Keratinocyte (primary cell): ENCODE measurements around the gene MMP24.
"Not testable (repeated sequence)": the region's sequence is repeated elsewhere in the genome, so short reads cannot be mapped to it uniquely, and the experiment has no call there.

ENCODE experiments used
- EZH2 ChIP-seq: IDR thresholded peaks from one replicate; pipeline ENCODE4 v1.6.1; 2012; ENCODE audit warnings: inconsistent platforms, mild to moderate bottlenecking, low read length, moderate library complexity
- TF ChIP-seq, protein P1 (sequence below), 3 experiments: IDR thresholded peaks in 1 of 3; conservative IDR thresholded peaks in 1 of 3; optimal IDR thresholded peaks in 1 of 3; 2 replicates in 2 of 3; 3 replicates in 1 of 3; pipeline versions ENCODE3 to v1.5.1; 2011; ENCODE audit warnings: low read length in 3 of 3, mild to moderate bottlenecking in 3 of 3, moderate library complexity in 2 of 3, control low read depth in 1 of 3, inconsistent platforms in 1 of 3; ENCODE audit not compliant: insufficient read depth in 2 of 3; ENCODE audit errors: extremely low read depth in 1 of 3

GRCh38 chr20:35201467-35201866 is 25.0 kb upstream of the MMP24 start:
- TF ChIP-seq EZH2 = not testable (repeated sequence)
- TF ChIP-seq, protein P1, sequence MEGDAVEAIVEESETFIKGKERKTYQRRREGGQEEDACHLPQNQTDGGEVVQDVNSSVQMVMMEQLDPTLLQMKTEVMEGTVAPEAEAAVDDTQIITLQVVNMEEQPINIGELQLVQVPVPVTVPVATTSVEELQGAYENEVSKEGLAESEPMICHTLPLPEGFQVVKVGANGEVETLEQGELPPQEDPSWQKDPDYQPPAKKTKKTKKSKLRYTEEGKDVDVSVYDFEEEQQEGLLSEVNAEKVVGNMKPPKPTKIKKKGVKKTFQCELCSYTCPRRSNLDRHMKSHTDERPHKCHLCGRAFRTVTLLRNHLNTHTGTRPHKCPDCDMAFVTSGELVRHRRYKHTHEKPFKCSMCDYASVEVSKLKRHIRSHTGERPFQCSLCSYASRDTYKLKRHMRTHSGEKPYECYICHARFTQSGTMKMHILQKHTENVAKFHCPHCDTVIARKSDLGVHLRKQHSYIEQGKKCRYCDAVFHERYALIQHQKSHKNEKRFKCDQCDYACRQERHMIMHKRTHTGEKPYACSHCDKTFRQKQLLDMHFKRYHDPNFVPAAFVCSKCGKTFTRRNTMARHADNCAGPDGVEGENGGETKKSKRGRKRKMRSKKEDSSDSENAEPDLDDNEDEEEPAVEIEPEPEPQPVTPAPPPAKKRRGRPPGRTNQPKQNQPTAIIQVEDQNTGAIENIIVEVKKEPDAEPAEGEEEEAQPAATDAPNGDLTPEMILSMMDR (optimal IDR thresholded peaks at IDR 0.05 in 1 of 3, IDR thresholded peaks at IDR 0.05 in 1 of 3, conservative IDR thresholded peaks at IDR 0.05 in 1 of 3; ENCODE audit: extremely low read depth in 1 of 3, insufficient read depth in 2 of 3, low read length in 3 of 3) = not testable (repeated sequence)
